ENCODE results near the gene TFCP2L1.
"Not testable (repeated sequence)": the region's sequence is repeated elsewhere in the genome, so short reads cannot be mapped to it uniquely, and the experiment has no call there.

The TFCP2L1 gene

GRCh38 chr2:121284463-121285449 lies at the start of gene TFCP2L1:
Gene TFCP2L1, minus strand, starts transcription at chr2:121285202. Its CDS starts 93 bp downstream, at chr2:121285109.
- DNase-seq: peak; percentile 38

- DNase-seq: no peak
Observed at GRCh38 chr2:121333834-121334558, 49.0 kb upstream of the TFCP2L1 start.

- no peak for DNase-seq
Observed at GRCh38 chr2:121333231-121333630, 48.2 kb upstream of the TFCP2L1 start.

GRCh38 chr2:121331324-121331723 lies 46.3 kb upstream of the TFCP2L1 start:
- DNase-seq: not testable (repeated sequence)

- no peak for DNase-seq
Observed at GRCh38 chr2:121330921-121331320, 45.9 kb upstream of the TFCP2L1 start.

- DNase-seq: no peak
Observed at GRCh38 chr2:121329786-121330185, 44.8 kb upstream of the TFCP2L1 start.

GRCh38 chr2:121326628-121327027 lies 41.6 kb upstream of the TFCP2L1 start:
- DNase-seq: no peak

- DNase-seq: no peak
Observed at GRCh38 chr2:121324601-121325000, 39.6 kb upstream of the TFCP2L1 start.

- no peak for DNase-seq
Observed at GRCh38 chr2:121321476-121321875, 36.5 kb upstream of the TFCP2L1 start.

GRCh38 chr2:121319941-121320340 lies 34.9 kb upstream of the TFCP2L1 start:
- no peak for DNase-seq

GRCh38 chr2:121316986-121317385 lies 32.0 kb upstream of the TFCP2L1 start:
- no peak for DNase-seq

- not testable (repeated sequence) for DNase-seq
Observed at GRCh38 chr2:121313701-121314100, 28.7 kb upstream of the TFCP2L1 start.

GRCh38 chr2:121309801-121310200 lies 24.8 kb upstream of the TFCP2L1 start:
- peak; percentile 28 for DNase-seq

- DNase-seq: no peak
Observed at GRCh38 chr2:121309323-121309722, 24.3 kb upstream of the TFCP2L1 start.

GRCh38 chr2:121307048-121307447 lies 22.0 kb upstream of the TFCP2L1 start:
- DNase-seq: no peak

GRCh38 chr2:121304941-121305340 lies 19.9 kb upstream of the TFCP2L1 start:
- no peak for DNase-seq

GRCh38 chr2:121303531-121304263 lies 18.7 kb upstream of the TFCP2L1 start:
- DNase-seq: no peak

GRCh38 chr2:121301190-121301589 lies 16.2 kb upstream of the TFCP2L1 start:
- DNase-seq: not testable (repeated sequence)

GRCh38 chr2:121298476-121298875 lies 13.5 kb upstream of the TFCP2L1 start:
- DNase-seq: no peak

- not testable (repeated sequence) for DNase-seq
Observed at GRCh38 chr2:121297866-121298265, 12.9 kb upstream of the TFCP2L1 start.

GRCh38 chr2:121297217-121297830 lies 12.3 kb upstream of the TFCP2L1 start:
- DNase-seq: peak; percentile 12

- no peak for DNase-seq
Observed at GRCh38 chr2:121295911-121296650, 11.1 kb upstream of the TFCP2L1 start.
